ENCODE data around the gene GSTM4.

DNA sequence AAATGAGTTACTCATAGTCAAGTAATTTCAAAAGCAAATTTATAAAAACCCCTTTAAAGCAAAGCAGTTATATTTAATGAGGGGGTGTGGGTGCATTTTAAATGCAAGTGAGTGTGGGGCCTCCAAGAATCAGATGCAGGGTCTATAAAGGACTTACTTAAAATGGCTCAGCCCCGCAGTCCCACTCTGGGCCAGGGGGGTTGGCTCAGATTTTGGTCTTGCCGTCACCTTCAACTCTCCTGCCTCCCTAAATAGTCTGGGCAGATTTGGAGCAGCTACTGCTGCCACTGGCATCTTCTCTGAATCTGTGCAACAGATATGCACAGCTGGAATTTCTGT, 20.1 kb upstream of the GSTM4 start:
- TF ChIP-seq, protein P1, sequence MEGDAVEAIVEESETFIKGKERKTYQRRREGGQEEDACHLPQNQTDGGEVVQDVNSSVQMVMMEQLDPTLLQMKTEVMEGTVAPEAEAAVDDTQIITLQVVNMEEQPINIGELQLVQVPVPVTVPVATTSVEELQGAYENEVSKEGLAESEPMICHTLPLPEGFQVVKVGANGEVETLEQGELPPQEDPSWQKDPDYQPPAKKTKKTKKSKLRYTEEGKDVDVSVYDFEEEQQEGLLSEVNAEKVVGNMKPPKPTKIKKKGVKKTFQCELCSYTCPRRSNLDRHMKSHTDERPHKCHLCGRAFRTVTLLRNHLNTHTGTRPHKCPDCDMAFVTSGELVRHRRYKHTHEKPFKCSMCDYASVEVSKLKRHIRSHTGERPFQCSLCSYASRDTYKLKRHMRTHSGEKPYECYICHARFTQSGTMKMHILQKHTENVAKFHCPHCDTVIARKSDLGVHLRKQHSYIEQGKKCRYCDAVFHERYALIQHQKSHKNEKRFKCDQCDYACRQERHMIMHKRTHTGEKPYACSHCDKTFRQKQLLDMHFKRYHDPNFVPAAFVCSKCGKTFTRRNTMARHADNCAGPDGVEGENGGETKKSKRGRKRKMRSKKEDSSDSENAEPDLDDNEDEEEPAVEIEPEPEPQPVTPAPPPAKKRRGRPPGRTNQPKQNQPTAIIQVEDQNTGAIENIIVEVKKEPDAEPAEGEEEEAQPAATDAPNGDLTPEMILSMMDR (IDR thresholded peaks at IDR 0.05; ENCODE audit: low read length): no peak
- no peak for TF ChIP-seq EZH2 (IDR thresholded peaks at IDR 0.05; ENCODE audit: borderline replicate concordance, low read length)
